SU-DHL-6 (cell line): ENCODE data around the gene ADAMTS3.

Experiments
- CTCF ChIP-seq: fragments of 200-600 bp; sonication (generic); IDR thresholded peaks from one replicate; pipeline ENCODE4 v1.5.1; 2017; ENCODE audit warnings: antibody characterized with exemption, mild to moderate bottlenecking, low read length, moderate library complexity; ENCODE audit not compliant: insufficient read depth, poor library complexity, severe bottlenecking
- EZH2phosphoT487 ChIP-seq: fragments of 200-600 bp; sonication (generic), shearing (Covaris generic); conservative IDR thresholded peaks from 2 replicates; pipeline ENCODE4 v1.6.1; 2018; ENCODE audit warnings: mild to moderate bottlenecking, antibody characterized with exemption, low read length, moderate library complexity, mixed read lengths

GRCh38 chr4:72323227-72323626, 245.8 kb downstream of the ADAMTS3 start:
- no peak for TF ChIP-seq EZH2phosphoT487
- TF ChIP-seq CTCF: no peak
